ENCODE data around the gene LRIG2. TPM values are rescaled to one million over a fixed set of nuclear protein-coding genes. Genes with fewer than 3 reads are reported as not detected.
A peak's percentile ranks its signal among the peaks of the same experiment; 100 is the strongest.

The LRIG2 gene
- total and polyA plus RNA-seq, 2 of the 13 experiments (the other 11 are each of a cell fraction or from before 2014, with no cell fraction given): 8.1 to 12.2 TPM

DNA sequence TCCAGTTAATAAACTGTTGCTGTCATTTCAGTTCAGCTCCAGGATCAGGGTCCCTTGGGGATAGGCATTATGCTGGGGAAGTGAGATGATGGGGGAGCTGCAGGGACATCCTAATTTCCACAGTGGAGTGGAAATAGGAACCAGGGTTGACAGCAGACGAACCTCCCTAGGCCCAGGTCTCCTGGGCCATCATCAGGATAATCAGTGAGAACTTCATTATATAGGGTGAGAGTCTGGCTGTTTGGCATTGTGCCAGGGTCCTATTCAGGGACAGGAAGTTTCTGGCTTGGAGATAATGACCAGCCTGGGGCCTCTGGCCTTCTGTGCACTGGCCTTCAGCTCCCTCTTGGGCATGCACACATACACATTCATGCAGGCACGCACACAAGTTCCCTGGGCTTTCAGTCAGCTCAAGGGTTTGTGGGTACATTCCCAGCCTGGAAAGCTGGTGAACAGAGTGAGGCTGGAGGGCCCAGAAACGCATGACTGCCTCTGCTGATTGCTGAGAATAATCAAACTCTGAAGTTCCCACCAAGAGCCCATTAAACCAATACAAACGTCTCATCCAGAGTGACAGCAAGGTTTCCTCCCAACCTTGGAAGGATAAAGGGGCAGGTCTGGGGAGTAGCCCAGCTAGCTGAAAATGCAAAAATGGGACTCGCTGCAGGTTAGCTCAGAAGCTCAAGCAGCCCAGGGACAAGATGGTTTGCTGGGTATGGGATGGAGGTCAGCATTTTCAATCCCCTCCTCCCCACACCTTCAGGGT, 13.9 kb upstream of the LRIG2 start (continued):
- TF ChIP-seq YY1 (IDR thresholded peaks at IDR 0.05; ENCODE audit: insufficient read depth, insufficient replicate concordance, low read depth, low read length): no peak
- TF ChIP-seq RXRB (CRISPR knock-in tag; IDR thresholded peaks at IDR 0.05; ENCODE audit: borderline replicate concordance): no peak
- TF ChIP-seq ZFP90 (CRISPR knock-in tag; IDR thresholded peaks at IDR 0.05; ENCODE audit: borderline replicate concordance): no peak
- TF ChIP-seq ZNF790 (CRISPR knock-in tag; IDR thresholded peaks at IDR 0.05; ENCODE audit: borderline replicate concordance): no peak
- peak; percentile 41; the same call in 1 of the 2 replicates for TF ChIP-seq ETV5 (CRISPR knock-in tag; IDR thresholded peaks at IDR 0.05; ENCODE audit: borderline replicate concordance)
- TF ChIP-seq FOXA3 (CRISPR knock-in tag; IDR thresholded peaks at IDR 0.05): no peak
- TF ChIP-seq ZNF713 (CRISPR knock-in tag; IDR thresholded peaks at IDR 0.05): no peak
- TF ChIP-seq WIZ (CRISPR knock-in tag; IDR thresholded peaks at IDR 0.05): no peak
- no peak for TF ChIP-seq ZNF367 (CRISPR knock-in tag; IDR thresholded peaks at IDR 0.05; ENCODE audit: borderline replicate concordance)
- TF ChIP-seq HOXA9 (CRISPR knock-in tag; IDR thresholded peaks at IDR 0.05; ENCODE audit: borderline replicate concordance): no peak
- no peak for TF ChIP-seq ZNF30 (CRISPR knock-in tag; IDR thresholded peaks at IDR 0.05)
- no peak for TF ChIP-seq HCFC1 (IDR thresholded peaks at IDR 0.05; ENCODE audit: low read depth, low read length)
- TF ChIP-seq HNRNPLL (IDR thresholded peaks at IDR 0.05; ENCODE audit: low read depth, low read length, poor library complexity, severe bottlenecking): no peak
- no peak for TF ChIP-seq TGIF2 (CRISPR knock-in tag; IDR thresholded peaks at IDR 0.05)
- no peak for TF ChIP-seq IRF2 (CRISPR knock-in tag; IDR thresholded peaks at IDR 0.05)
- no peak for TF ChIP-seq MAFF (IDR thresholded peaks at IDR 0.05; ENCODE audit: low read depth, low read length)
- TF ChIP-seq, protein P1, sequence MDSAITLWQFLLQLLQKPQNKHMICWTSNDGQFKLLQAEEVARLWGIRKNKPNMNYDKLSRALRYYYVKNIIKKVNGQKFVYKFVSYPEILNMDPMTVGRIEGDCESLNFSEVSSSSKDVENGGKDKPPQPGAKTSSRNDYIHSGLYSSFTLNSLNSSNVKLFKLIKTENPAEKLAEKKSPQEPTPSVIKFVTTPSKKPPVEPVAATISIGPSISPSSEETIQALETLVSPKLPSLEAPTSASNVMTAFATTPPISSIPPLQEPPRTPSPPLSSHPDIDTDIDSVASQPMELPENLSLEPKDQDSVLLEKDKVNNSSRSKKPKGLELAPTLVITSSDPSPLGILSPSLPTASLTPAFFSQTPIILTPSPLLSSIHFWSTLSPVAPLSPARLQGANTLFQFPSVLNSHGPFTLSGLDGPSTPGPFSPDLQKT (CRISPR knock-in tag; IDR thresholded peaks at IDR 0.05; ENCODE audit: borderline replicate concordance): no peak
- TF ChIP-seq, protein P2, sequence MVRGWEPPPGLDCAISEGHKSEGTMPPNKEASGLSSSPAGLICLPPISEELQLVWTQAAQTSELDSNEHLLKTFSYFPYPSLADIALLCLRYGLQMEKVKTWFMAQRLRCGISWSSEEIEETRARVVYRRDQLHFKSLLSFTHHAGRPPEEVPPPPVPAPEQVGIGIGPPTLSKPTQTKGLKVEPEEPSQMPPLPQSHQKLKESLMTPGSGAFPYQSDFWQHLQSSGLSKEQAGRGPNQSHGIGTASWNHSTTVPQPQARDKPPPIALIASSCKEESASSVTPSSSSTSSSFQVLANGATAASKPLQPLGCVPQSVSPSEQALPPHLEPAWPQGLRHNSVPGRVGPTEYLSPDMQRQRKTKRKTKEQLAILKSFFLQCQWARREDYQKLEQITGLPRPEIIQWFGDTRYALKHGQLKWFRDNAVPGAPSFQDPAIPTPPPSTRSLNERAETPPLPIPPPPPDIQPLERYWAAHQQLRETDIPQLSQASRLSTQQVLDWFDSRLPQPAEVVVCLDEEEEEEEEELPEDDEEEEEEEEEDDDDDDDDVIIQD (CRISPR knock-in tag; IDR thresholded peaks at IDR 0.05; ENCODE audit: low read depth): 0 out of 2 replicates have a peak, but pooled peaks have one; percentile 42
- TF ChIP-seq, protein P3, sequence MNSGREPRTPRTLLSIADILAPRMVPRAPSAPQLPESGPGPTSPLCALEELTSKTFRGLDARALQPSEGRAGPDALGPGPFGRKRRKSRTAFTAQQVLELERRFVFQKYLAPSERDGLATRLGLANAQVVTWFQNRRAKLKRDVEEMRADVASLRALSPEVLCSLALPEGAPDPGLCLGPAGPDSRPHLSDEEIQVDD (CRISPR knock-in tag; IDR thresholded peaks at IDR 0.05; ENCODE audit: borderline replicate concordance): no peak
- TF ChIP-seq, protein P4, sequence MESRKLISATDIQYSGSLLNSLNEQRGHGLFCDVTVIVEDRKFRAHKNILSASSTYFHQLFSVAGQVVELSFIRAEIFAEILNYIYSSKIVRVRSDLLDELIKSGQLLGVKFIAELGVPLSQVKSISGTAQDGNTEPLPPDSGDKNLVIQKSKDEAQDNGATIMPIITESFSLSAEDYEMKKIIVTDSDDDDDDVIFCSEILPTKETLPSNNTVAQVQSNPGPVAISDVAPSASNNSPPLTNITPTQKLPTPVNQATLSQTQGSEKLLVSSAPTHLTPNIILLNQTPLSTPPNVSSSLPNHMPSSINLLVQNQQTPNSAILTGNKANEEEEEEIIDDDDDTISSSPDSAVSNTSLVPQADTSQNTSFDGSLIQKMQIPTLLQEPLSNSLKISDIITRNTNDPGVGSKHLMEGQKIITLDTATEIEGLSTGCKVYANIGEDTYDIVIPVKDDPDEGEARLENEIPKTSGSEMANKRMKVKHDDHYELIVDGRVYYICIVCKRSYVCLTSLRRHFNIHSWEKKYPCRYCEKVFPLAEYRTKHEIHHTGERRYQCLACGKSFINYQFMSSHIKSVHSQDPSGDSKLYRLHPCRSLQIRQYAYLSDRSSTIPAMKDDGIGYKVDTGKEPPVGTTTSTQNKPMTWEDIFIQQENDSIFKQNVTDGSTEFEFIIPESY (CRISPR knock-in tag; IDR thresholded peaks at IDR 0.05): no peak
- TF ChIP-seq POLR2AphosphoS5 (IDR thresholded peaks at IDR 0.05; ENCODE audit: low read depth, low read length): no peak
- TF ChIP-seq ZNF251 (CRISPR knock-in tag; IDR thresholded peaks at IDR 0.05): no peak
- TF ChIP-seq ZNF605 (CRISPR knock-in tag; IDR thresholded peaks at IDR 0.05): no peak
- TF ChIP-seq ZNF747 (CRISPR knock-in tag; IDR thresholded peaks at IDR 0.05; ENCODE audit: borderline replicate concordance): no peak

Data from HepG2 (cell line).